GM21360 (cell line): Measurements from ENCODE around the gene LILRB2.
"Not testable (repeated sequence)": the region's sequence is repeated elsewhere in the genome, so short reads cannot be mapped to it uniquely, and the experiment has no call there.

Experiments used
- ATAC-seq: cut with Tn5 transposase; IDR thresholded peaks from one replicate; pipeline ENCODE4 v1.9.1; 2021; ENCODE audit warnings: mild to moderate bottlenecking, moderate library complexity; ENCODE audit not compliant: unreplicated experiment

LILRB2 gene

DNA sequence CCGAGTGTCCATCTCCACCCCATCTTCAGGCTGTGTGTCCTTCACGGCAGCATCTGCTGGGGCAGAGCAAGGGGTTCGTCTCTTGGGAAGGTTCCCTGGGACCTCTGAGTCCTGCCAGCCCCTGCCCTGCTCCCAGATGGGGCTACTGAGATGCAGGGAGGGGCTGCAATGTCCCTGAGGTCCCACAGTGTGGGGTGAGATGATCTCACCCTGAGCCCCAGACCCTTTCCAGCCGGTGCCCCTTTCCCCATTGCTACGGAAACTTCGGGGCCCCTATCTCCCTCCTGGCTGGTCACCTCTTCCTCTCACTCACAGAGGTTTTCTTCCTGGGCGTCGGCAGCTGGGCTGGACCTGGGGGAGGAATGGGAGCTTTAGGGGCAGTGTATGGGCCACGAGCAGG is 5.0 kb downstream of the LILRB2 start:
- no peak for ATAC-seq

GRCh38 chr19:54274516-54274915 is 6.4 kb downstream of the LILRB2 start:
- not testable (repeated sequence) for ATAC-seq

- no peak for ATAC-seq
Observed at GRCh38 chr19:54273821-54274220, 7.1 kb downstream of the LILRB2 start.

GRCh38 chr19:54272181-54272580 is 8.7 kb downstream of the LILRB2 start:
- ATAC-seq, result not testable (repeated sequence)

- ATAC-seq, result not testable (repeated sequence)
Observed at GRCh38 chr19:54271587-54271986, 9.3 kb downstream of the LILRB2 start.

DNA sequence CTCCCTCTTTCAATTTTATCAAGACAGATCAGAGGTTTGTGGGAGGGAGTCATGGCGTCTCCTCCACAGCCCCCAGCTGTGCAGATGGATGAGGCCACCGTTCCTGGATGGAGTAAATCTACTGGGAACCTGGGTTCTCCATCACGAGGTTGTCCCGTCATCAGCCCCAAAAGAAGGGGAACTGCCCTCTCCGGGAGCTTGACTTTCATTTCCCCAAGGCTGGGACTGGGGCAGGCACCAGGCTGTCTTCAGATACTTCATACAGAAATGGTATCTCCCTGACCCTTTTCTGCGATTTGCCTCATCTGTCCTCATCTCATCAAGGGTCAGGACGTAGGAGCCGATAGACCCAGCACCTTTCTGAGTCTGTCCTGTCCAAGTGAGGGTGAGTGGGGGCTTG is 9.8 kb downstream of the LILRB2 start:
- no peak for ATAC-seq

- no peak for ATAC-seq
Observed at GRCh38 chr19:54268936-54269335, 12.0 kb downstream of the LILRB2 start.

DNA sequence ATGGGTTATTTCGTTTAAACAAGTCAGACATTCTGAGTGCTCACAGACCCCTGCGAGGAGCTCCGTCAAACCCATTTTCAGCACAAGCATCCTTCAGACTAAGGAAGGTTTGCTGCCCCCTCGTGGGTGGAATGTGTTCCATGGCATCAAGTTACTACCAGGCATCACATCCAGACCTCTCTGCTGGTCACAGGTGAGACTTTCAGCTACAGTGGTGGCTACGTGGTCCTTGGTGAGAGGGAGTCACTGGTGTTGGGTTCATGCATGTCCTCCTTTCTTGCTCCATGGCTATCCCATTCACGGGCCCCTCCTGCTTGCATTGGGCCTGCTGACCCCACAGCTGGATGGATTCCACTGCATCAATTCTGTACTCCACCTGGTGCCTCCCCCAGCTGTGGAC is 14.8 kb downstream of the LILRB2 start:
- ATAC-seq, result no peak

GRCh38 chr19:54262470-54262869 is 18.4 kb downstream of the LILRB2 start:
- ATAC-seq, result no peak

DNA sequence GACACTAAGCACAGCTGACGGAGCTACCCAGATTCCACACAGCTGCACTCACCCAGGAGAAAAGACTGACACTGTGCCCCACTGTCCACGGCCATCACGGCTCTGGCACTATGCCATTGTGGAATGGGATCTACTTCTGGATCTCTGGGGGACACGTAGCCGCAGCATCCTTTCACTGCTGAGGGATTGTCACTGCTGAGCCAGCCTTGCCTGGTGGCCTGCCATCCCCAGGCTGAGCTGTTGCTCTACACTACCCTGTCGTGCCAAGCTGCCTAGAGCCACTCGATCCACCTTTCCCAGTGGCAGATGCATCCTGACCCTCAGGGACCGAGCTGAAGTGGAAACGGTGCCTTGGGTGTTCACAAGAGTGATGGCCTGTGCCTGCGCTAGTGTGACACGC is 18.8 kb downstream of the LILRB2 start:
- no peak for ATAC-seq

DNA sequence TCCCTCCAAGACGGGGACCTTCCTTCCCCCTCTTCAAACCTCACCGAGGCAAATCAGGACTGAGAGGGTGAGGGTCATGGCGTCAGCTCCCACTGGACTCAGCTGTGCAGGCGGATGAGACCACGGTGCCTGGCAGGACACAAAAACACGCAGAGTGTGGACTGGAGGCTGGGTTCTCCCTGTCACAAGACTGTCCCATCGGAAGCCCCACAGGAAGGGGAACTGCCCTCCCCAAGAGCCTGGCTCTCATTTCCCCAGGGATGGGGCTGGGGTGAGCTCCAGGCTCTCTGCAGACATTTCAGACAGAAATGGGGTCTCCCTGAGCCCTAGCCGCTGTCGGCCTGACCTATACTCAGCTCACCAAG is 23.8 kb downstream of the LILRB2 start, which contains the start of gene LILRB5:
Gene LILRB5, minus strand, starts transcription at position 158 of the 365 bp plus-strand sequence. Its CDS starts 80 bp downstream, at position 78.
- ATAC-seq, result no peak

DNA sequence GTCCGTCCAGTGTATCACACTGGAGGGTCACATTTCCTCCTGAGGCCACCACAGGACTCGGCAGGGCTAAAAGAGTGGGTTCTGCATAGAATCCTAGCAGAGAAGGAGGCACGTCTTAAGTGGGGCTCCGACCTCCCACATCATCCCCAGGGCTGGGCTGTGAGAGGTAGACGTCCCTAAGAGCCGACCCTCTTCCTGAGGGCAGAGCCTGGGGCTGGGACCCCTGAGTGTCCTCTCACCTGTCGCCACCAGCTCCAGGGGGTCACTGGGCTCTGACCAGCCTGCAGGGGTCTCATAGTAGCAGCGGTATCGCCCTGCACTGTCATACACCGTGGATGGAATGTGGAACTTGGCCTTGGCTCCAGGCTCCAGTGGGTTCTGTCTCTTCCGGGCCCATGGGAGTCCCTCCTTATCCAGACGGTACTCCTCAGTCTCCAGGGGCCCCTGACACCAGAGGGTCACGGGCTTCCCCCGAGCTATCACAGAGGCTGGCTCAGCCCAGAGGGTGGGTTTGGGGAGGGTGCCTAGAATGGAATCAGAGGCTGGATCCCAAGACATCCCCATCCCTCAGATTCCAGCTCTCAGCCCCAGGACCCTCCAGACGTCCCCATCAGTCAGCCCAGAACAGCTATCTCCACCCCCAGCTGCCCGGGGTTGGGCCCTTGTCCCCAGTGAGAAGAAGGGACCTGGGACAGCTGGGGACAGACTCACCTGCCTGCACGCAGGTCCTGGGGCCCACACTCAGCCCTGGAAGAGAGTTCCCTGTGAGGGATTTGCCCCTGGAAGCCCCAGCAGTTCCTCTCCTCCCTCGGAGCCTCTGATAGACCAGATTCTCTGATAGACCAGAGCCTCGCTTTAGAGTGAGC is 24.4 kb downstream of the LILRB2 start:
- no peak for ATAC-seq

DNA sequence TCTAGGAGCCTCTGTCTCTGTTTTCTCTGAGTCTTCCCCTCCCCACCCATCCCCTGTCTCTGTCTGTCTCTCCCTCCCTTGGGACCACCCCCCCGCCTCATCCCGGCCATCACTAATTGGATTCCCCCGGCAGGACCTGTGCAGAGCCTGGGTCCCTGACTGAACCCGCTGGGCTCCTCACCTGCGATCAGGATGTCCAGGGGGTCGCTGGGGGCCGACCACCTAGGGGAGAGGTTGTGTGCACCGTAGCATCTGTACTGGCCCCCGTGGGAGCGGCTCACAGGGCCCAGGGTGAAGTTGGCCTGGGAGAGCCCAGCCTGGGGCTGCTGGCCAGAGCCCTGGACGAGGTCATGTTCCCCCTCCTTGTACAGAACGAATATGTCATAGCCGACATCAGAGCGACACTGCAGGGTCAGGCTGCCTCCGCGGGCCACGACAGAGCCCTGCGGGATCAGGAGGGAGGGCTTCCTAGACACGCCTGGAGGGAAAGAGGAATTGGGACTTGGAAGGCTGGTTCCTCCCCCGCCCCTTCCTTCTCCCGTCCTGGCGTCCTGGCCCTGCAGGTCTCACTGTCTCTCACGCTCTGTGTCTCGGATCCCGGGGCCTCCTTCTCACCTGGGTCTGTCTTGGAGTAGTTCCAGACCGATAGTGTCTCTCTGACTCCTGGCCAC is 25.7 kb downstream of the LILRB2 start:
- ATAC-seq, result no peak

- no peak for ATAC-seq
Observed at GRCh38 chr19:54254195-54254906, 26.6 kb downstream of the LILRB2 start.

- no peak for ATAC-seq
Observed at GRCh38 chr19:54253331-54254194, 27.3 kb downstream of the LILRB2 start.

GRCh38 chr19:54252845-54253244 is 28.1 kb downstream of the LILRB2 start:
- no peak for ATAC-seq

GRCh38 chr19:54252243-54252642 is 28.7 kb downstream of the LILRB2 start:
- no peak for ATAC-seq

DNA sequence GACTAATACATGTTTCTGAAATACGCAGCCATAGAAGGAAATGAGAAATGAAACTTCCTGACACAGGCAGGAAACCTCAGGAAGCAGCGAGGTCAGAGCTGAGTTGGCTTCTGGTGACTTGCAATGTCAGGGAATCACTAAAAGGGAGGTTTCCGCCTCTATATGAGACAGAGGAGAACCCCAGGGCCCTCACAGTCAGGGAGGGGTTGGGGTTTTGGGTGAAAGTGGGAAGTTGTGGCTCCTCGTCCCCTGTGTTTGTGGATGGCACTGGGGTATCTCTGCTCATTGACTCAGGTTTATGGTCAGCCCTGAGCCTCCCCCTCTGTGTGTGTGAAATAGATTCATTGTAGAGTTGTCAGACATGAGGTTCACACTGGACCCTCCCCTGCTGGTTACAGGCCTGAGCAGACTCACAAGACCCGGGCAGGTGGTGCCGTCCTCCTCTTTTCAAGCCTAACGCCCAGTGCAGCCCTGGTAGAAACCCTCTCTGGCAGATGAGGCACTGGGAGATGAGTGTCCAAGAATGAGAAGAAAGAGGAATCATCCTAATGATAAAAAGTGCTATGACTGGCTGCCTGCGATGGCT is 32.8 kb downstream of the LILRB2 start:
- ATAC-seq, result no peak

DNA sequence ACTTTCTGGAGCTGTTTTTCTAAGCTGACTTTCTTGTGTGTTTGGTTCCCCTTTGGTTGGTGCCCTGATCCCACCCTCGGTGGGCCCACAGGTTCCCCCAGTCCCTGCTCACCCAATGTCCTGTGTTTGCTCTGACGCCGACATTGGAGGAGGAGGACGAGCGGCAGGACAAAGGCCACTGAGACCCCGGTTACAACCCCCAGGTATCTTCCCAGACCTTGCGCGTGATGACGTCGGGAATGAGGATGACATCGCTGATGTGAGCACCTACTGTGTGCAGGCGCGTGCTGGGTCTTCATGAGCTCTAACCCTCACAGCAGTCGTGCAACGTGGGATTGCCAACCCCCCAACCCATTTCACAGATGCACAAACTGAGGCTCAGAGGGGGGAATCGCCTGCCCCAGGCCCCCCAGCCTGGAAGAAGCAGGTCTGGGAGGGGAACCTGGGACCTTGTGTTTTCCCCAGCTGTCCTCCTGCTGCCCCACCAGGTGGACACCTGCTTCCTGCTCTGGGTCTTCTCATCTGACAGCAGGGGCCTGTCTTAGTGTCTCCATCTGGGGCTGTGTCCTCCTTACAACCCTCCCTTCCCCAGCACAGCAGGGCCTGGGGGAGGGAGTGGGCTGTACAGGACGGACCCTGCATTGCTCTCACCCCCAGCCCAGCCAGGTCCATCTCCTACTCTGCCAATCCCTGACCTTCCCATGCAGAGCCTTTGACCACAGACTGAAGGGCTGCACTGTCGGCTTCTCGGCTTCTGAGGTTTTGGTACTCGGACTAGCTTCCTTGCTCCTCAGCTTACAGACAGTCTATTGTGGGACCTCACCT is 33.6 kb downstream of the LILRB2 start:
- no peak for ATAC-seq
